ENCODE data around the gene NMU.

GRCh38 chr4:55671667-55672066 lies 35.6 kb upstream of the NMU start:
- TF ChIP-seq CTCF (IDR thresholded peaks at IDR 0.05) = no peak
- no peak for TF ChIP-seq POLR2A (IDR thresholded peaks at IDR 0.05)
